Posterior vena cava (tissue), 2 donors: ENCODE results near the gene OCSTAMP. TPM values are rescaled to one million over a fixed set of nuclear protein-coding genes. Genes with fewer than 3 reads are reported as not detected.

Experiments used
- DNase-seq: peaks from one replicate; pipeline ENCODE4 v3.0.0-alpha.2; 2020; ENCODE audit warnings: low spot score
- intact Hi-C, 2 donors: fragments of 100-400 bp; cut with DNase I; formaldehyde crosslinking; loops; one replicate each; pipeline versions ENCODE4 v1.14.1 to v1.14.2; 2022 to 2023
- total RNA-seq, 2 donors: library from RNA; stranded (reverse); fragmentation: NEBNext Ultra II Directional; extraction: Animal tissue kit (Norgen Biotek cat#: 25700); gene quantifications; one replicate each; pipeline ENCODE4 v1.2.1, GENCODE V29; 2021
- donor health status: DM: yes; HTN: yes; CAD: no.
- donor health status: DM: yes; HTN: yes; CAD: no.

Gene OCSTAMP
- total RNA-seq, 2 donors from 2014 or later: not detected

DNA sequence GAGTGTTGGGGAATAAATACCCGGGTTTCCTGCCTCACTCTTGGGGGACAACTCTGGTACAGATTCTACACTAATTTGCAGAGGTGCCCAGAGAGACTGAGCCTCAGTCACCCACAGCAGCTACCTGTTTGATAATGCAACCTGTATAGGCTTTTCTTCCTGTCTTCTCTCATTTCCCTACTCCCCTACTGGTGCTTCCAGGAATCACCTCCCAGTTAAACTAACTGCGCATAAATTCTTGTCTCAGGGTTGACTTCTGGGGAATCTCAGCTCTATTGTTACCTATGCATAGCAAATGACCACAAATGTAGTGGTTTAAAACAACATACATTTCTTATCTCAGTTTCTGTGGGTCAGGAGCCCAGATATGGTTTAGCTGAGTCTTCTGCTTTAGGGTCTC is 11.3 kb downstream of the OCSTAMP start:
- no peak for DNase-seq
- intact Hi-C loops: no loop called here

DNA sequence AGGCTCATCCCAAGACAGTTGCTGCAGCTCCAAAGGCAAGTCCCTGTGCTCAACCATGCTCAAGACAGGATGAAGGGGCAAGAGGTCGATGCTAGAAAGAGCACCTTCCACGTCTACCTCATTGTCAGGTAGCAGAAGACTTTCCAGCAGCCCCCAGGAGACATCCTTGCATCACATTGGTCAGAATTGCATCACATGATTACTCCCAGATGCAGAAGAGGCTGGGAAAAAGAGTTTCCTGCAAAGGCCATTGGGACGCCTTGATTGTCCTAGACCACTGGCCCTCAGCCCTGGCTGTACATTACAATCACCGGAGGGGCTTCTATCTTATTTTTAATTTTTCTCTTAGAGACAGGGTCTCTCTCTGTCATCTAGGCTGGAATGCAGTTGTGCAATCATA is 19.8 kb downstream of the OCSTAMP start:
- intact Hi-C loops: no loop called here
- DNase-seq: no peak

DNA sequence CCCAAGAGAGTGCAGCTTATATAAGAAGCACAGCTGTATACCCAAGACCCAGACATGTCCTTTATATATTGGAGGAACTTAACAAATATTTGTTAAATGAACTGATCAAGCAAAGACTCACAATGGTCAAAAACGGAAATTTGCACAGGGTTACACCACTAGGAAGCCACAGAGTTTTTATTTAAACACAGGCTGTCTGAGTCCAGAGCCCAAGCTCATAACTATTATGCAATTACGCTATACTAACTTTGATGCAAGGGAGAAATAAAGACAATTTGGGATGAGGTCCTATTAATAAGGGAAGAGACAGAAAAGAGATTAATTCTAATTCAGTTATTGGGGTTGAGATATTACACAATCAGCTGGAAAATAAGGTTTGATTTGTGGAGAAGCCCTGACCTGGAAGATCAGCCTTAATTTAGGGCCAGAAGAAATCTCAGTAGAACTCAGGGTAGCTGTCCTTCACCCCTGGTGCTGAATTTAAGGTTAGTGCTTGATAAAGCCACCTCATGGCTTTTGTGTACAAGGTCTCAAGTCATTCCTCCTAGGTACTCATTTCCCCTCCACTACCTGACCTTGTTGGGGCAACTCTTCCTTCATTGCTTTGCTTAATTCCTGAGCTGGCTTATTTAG is 26.6 kb downstream of the OCSTAMP start:
- intact Hi-C loops: no loop called here
- DNase-seq: no peak

DNA sequence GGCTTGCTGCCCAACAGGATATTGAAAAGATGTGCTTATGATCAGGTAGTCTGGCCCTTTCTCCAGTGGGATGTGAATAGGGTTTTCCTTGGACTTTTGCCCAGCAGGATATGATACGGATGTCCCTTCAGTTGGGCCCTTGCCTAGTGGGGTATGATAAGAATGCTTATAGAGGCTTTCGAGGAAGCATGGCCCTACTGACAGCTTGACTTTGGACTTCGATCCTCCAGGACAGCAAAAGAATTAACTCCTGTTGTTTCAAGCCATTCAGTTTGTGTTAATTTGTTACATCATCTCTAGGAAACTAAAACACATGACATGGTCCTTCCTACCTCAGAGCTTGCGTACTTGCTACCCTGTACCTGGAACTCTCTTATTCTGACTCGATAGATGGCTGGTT is 27.3 kb downstream of the OCSTAMP start:
- intact Hi-C loops: no loop called here
- DNase-seq: no peak

DNA sequence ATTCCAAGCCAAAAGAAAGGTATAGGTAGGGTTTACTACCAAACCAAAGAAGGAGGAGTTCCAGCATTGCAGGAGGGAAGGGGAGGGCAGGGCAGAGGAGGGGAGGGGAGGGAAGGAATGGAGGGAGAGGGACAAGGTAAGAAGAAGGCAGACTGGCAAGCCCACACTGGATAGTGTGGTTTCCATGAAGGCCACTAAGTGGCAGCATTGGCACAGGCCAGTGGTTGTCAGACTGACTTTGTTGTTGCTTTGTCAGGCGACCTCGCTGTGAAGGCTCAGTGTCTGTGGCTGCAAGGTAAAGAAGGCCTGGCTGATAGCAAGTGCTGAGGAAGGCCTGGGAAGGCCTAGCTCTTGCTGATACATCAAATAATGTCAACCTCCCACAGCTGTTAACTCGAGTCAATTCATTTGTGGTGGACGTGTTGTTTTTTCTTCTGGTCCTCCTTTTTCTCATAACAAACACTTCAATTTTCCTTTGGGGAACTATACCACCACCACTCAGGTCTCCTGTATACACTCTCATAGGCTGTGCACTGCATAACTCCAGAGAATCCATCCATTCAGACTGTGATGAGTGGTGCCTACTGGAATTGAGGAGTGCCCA is 29.4 kb downstream of the OCSTAMP start:
- no peak for DNase-seq
- intact Hi-C loops: no loop called here

DNA sequence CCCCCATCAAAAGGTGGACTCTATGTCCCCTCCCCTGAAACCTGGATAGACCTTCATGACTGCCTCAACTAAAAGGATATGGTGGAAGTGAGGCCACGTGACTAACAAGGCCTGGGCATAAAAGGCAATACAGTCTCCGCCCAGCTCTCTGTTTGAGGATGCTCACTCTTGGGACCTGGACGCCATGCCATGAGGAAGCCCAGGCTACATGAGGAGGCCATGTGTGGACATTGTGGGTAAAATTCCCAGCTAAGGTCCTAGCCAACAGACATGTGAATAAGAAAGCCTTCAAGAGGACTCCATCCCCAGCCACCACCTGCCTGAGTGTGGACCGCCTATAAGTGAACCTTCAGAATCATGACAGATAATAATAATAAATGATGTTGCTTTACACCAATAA is 29.9 kb downstream of the OCSTAMP start:
- intact Hi-C loops: no loop called here
- no peak for DNase-seq

DNA sequence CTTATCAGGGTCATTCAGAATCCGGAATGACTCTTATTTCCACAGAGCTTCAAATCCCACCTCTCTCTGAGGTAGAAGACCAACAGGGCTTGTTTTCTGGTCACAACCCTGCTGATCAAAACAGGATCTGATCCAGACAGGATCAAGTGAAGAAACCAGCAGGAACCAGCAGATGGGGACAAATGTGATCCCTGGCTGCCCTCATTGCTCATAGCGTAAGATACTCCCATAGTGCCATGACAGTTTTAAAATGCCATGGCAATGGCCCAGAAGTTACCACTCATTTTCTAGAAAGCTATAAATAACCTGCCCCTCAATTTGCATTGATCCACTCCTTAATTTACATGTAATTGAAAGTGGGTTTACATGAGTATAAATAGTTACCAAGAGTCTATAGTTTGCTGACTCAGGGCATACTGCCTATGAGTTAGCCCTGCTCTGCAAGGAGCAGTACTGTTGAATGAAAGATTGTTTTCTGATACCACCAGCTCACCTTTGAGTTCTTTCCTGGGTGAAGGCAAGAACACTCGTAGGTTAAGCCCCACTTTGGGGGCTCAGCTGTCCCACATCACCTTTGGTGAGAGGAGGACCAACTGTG is 30.9 kb downstream of the OCSTAMP start:
- intact Hi-C loops: no loop called here
- DNase-seq: no peak

DNA sequence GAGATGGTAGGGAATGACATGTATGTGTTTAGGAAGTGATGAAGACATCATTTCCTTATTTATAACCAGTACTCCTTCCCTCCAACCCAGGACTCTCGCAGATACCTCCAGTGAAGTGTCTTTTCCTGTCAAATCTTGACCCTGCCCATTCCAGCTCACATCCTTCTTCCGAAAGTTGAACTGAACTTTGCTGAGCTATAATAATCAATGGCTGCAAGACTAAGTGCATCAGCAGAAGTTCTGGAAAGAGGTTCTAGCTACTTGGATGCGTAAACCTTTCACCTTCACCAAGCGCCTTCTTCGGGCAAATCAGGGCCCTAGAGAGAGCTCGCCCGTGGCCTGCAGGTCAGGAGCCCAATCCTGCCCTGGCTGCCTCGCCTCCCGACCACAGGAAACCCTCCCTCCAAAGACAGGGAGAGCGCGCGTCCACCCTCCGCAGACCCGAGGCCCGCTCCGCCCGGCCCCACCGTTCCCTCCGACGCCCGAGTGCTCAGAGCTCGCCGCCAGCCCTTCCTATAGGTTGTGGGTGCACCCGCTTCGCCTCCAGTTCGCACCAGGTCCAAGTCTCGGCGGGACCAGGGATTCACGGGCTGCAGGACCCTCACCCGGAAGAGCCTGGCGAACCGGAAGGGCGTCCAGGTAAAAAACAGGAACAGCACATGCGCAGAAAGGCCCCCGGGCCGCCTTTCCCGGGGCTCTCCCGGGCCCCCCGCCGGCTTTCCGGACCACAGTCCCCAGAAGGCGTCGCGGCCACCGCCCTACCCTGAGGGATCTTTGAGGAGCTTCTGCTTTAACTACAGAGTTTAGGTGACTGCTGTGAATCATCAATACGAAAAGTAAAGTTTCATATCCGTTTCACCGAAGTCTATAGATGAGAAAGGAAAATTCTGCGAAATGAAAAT is 37.3 kb downstream of the OCSTAMP start, which contains the start of gene ZNF334:
ZNF334 (minus strand) TSS at position 617 of the 902 bp plus-strand sequence. CDS start 1,457 bp downstream, outside the sequence.
- peak; percentile 85 for DNase-seq
- intact Hi-C loops: no loop called here

DNA sequence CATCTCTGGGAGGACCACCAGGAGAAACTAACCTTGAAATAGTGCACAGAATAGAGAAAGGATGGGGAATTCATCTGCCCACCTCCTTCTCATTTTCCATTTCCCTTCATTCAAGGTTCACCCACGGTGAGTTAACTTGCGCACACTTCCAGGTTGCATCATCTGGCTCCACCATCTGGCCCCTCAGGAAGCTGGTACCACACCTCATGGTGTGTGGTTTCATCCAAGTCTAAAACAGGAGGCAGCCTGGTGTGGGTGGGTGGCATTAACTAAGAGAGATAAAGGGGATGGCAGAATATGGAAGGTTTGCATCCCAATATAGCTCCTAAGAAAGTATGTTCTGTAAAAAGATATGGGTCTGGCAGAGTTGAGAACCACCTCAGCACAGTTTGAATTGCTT is 40.9 kb downstream of the OCSTAMP start:
- DNase-seq: no peak
- intact Hi-C loops: no loop called here

DNA sequence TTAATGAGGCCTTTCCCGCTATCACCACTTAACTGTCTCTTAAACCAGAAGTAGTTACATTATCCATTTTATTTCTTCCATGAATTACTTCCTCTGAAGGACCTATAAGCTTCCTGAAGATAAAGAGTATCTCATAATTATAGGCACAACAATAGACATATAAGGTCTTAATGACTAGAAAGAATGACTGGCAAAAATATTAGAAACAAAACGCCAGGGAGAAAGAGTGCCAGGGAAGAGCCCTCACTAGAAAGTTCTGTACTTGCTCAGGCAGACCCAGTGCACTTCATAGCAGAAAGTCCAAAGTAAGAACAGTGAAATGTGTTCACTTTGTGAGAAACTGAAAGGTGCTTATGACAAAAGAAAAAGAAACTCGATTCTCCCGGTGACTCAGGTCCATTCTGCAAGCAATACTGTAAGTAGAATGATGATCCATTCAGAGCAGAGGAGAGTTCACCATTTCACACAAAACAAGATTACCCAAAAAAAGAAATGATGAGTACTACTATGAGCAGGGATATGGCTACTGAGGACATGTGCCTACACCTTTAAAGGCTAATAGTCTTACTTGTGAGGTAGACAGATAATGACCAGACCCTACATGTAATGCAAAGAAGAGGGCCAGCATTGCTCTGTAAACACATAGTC is 42.6 kb downstream of the OCSTAMP start:
- DNase-seq: no peak
- intact Hi-C loops: no loop called here

DNA sequence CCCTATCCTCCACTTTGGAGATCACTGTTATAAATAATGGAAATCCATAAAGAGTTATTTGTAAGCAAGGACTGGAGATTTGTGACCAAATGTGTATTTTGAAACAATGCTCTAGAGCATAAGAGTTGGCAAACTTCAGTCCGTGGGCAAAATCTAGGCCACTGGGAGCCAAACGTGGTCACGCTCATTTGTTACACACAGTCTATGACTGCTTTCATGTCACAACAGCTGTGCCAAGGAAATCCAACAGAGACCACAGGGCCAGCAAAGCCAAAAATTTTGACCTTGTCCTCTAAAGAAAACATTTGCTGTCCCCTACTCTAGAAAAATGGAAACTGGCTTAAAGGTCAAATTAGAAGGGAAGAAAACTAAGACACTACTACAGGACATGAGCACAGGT is 44.9 kb downstream of the OCSTAMP start:
- DNase-seq: no peak
- intact Hi-C loops: no loop called here

DNA sequence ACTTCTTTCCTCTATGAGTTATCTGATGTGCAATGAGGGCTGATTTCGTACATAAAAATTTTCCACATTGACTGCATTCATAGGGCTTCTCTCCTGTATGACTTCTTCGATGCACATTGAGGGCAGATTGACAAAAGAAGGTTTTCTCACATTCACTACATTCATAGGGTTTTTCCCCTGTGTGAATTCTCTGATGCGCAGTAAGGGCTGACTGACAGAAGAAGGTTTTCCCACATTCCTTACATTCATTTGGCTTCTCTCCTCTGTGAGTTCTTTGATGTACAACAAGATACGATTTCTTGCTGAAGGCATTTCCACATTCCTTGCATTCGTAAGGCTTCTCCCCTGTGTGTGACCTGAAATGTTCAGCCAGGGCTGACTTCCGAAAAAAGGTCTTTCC is 48.5 kb downstream of the OCSTAMP start:
- DNase-seq: no peak
- intact Hi-C loops: no loop called here

DNA sequence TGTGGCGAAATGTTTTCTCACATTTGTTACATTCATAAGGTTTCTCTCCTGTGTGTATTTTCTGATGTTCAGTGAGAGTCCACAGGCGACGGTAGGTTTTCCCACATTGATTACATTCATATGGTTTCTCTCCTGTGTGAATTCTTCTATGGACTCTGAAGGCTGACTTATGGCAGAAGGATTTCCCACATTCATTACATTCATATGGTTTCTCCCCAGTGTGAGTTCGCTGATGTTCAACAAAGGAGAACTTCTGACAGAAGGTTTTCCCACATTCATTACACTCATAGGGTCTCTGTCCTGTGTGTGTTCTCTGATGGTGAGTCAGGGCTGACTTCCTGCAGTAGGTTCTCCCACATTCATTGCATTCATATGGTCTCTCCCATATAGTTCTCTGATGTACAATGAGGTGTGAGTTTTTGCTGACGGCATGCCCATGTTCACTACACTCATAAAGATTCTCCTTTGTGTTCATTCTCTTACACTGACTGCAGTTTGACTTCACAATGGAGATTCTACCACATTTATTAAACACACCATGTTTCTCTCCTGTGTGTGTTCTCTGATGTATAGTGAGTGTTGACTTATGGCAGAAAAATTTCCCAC is 49.0 kb downstream of the OCSTAMP start:
- DNase-seq: no peak
- intact Hi-C loops: no loop called here

DNA sequence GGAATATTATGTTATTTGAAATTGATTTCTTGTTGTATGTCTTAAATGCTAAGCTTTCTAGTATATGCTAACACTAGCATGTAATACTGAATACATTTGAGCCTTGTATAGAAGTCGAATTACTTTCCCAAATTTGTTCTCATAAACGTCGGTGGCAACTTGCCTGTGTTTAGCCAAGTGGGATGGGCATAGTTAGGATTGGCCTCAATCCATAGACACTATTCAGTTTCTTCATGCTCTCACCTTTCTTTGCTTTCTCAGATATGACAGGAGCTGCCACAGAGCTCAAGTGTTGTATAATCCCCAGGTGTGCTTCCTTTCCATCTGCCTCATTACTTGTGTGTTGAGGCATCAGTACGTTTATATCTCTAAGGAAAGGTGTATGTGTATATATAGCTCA is 56.4 kb downstream of the OCSTAMP start:
- intact Hi-C loops: no loop called here
- DNase-seq: no peak

DNA sequence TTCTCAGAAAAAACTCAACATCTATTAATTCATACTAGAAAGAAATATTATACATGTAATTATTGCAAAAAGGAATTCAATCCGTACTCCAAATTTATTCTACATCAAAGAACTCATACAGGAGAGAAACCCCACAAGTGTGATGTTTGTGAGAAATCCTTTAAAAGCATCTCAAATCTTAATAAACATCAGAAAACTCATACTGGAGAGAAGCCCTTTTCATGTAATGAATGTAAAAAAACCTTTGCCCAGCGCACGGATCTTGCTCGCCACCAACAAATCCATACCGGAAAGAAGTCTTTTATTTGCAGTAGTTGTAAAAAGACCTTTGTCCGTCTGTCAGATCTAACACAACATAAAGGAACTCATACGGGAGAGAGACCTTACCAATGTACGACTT is 59.1 kb downstream of the OCSTAMP start:
- DNase-seq: no peak
- intact Hi-C loops: no loop called here
